Neural progenitor cell (in vitro differentiated cells): ENCODE results near the gene CHRNB4.

Experiments used
- CTCF ChIP-seq: fragments of 200-600 bp; sonication (generic); IDR thresholded peaks from 2 replicates; pipeline ENCODE4 v1.5.1; 2017; ENCODE audit warnings: antibody characterized with exemption, mild to moderate bottlenecking
- EZH2 ChIP-seq: fragments of 200-600 bp; sonication (generic); IDR thresholded peaks from 2 replicates; pipeline ENCODE4 v1.6.1; 2017; ENCODE audit warnings: antibody characterized with exemption, mild to moderate bottlenecking, moderate library complexity

GRCh38 chr15:78605680-78606079 is 35.3 kb downstream of the CHRNB4 start:
- TF ChIP-seq CTCF (no peak), EZH2 (no peak)
